GM12892 (cell line): Measurements from ENCODE around the gene MYO5C.
"Not testable (repeated sequence)": the region's sequence is repeated elsewhere in the genome, so short reads cannot be mapped to it uniquely, and the experiment has no call there.

Experiments used
- DNase-seq: peaks from one replicate; pipeline ENCODE4 v3.0.0; 2011; ENCODE audit not compliant: insufficient read length
- FAIRE-seq: peaks from 2 replicates; lab custom pipeline; 2011; peaks lifted over from hg19 to GRCh38; lab: Jason Lieb, UNC
- POLR2A ChIP-seq: IDR thresholded peaks from 2 replicates; pipeline ENCODE4 v1.6.1; 2011; ENCODE audit warnings: low read depth, low read length, control low read depth
- POLR2AphosphoS5 ChIP-seq: IDR thresholded peaks from 2 replicates; pipeline ENCODE4 v1.6.1; 2011; ENCODE audit warnings: low read depth, low read length, control low read depth
- TAF1 ChIP-seq: IDR thresholded peaks from 2 replicates; pipeline ENCODE4 v1.6.1; 2011; ENCODE audit warnings: low read depth, mild to moderate bottlenecking, control low read depth, low read length, borderline replicate concordance

The MYO5C gene

GRCh38 chr15:52294881-52295420 lies 653 bp downstream of the MYO5C start:
- DNase-seq (no peak), FAIRE-seq (no peak)
- TF ChIP-seq TAF1 = no peak
- TF ChIP-seq POLR2A = no peak
- TF ChIP-seq POLR2AphosphoS5 = no peak

GRCh38 chr15:52292780-52293392 lies 2.7 kb downstream of the MYO5C start:
- FAIRE-seq (no peak), DNase-seq (no peak)
- TF ChIP-seq POLR2A (no peak), POLR2AphosphoS5 (no peak), TAF1 (no peak)

GRCh38 chr15:52291204-52291603 lies 4.4 kb downstream of the MYO5C start:
- TF ChIP-seq POLR2A = no peak
- no peak for TF ChIP-seq POLR2AphosphoS5
- TF ChIP-seq TAF1 = no peak
- DNase-seq (no peak), FAIRE-seq (no peak)

DNA sequence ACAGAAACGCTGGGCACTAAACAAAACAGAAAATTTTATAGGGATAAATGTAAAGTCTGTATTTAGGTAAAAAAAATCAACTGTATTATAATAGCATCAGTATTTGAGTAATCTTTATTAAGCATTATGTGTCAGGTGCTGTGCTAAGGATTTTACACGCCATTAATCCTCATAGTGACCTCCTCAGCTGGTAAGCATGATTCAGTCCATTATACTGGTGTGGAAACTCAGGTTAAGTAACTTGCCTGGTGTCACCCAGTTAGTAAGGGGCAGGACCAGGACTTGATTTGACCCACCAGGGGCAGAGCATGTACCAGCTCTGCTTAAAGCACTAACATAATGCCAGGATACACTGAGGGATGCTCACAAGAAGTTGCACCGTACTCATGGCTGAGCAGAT lies 4.8 kb downstream of the MYO5C start:
- DNase-seq = no peak
- FAIRE-seq = no peak
- TF ChIP-seq POLR2AphosphoS5 (no peak), POLR2A (no peak), TAF1 (no peak)

DNA sequence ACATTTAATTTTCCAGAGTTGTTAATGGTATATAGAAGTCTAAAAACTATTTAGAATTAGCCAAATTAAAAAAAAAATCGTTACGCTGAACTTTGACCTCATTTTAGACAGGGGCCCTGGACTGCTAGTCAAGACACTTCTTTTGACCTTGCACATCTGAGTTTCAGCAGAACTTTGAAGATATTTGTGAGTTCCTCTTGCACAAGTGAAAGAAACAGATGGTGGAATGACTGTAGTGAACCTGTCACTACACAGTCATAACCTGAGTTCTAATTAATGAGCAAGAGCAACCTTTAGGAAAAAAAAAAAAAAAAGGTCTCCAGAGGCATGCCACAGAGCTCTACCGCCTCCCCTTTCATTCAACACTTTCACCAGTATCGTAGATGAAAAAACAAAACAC lies 5.3 kb downstream of the MYO5C start:
- DNase-seq = no peak
- TF ChIP-seq POLR2AphosphoS5 = no peak
- no peak for TF ChIP-seq POLR2A
- TF ChIP-seq TAF1 = no peak
- FAIRE-seq = no peak

DNA sequence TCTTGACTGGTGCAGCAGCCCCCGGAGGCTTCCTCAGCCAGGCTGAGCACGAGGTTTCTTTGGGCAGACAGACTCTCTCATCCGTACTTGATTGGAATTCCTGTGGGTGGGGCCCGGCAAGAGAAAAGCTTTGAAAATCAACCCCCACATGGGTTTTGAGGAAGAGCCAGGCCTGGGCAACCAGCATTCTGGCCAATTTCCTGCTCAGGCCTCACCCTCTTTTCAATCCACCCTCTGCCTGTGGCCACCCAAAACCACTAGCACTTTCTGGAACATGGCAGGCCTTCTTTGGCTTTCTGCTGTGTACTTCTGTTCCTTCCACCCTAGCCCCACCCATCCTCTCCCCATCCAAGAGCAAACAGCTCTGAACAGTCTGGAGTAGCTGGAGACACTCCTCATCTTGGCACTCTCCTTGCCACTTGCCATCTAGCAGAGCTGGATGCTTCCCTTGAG lies 5.9 kb downstream of the MYO5C start:
- DNase-seq = no peak
- no peak for FAIRE-seq
- no peak for TF ChIP-seq POLR2A
- no peak for TF ChIP-seq TAF1
- no peak for TF ChIP-seq POLR2AphosphoS5

- TF ChIP-seq TAF1 = no peak
- no peak for TF ChIP-seq POLR2AphosphoS5
- no peak for TF ChIP-seq POLR2A
- FAIRE-seq = no peak
- no peak for DNase-seq
Observed at GRCh38 chr15:52288986-52289385, 6.6 kb downstream of the MYO5C start.

DNA sequence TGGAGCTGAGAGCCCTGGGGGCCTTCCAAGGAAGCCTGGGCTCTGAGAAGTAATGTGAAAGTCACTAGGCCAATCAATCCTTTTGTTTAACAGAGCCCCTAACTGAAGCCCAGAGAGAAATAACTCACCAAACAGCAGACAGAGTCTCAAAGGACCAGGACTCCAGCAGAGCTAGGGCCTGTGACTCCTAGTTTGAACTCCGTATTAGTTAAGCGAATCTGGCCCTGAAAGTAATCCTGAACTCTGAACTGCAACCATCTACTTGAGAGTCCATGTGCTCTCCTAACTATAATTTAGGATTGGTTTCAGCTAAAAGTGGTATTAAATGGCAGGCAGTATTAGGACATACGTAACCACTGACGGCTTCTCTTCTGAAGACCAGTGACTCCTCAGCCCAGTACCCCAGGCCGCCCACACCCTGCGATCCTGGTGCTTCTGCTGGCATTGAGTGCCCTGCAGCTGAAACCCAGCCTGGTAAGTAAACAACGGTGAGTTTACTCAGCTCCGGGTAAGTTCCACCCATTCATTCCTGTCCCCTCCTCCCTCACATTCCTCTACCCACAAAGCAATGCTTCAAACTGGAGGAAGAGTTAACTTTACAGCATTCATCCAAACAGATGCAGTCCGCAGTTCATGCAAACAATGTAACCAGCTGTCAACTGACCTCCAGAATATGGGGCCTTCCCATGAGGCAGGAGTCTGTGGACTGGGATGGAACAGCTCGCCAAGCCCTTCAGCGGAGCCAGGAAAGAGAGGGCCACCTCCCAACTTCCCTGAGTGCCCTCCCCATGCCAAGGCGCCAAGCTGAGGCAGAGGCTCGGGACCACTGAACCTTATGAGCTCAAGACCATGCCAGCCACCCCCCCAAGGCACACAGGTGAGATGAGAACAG lies 7.3 kb downstream of the MYO5C start:
- no peak for TF ChIP-seq POLR2A
- no peak for TF ChIP-seq TAF1
- TF ChIP-seq POLR2AphosphoS5 = no peak
- no peak for FAIRE-seq
- no peak for DNase-seq

- FAIRE-seq = no peak
- no peak for TF ChIP-seq TAF1
- TF ChIP-seq POLR2A = no peak
- TF ChIP-seq POLR2AphosphoS5 = no peak
- no peak for DNase-seq
Observed at GRCh38 chr15:52287114-52287513, 8.5 kb downstream of the MYO5C start.

GRCh38 chr15:52285941-52286340 lies 9.7 kb downstream of the MYO5C start:
- not testable (repeated sequence) for FAIRE-seq, DNase-seq

DNA sequence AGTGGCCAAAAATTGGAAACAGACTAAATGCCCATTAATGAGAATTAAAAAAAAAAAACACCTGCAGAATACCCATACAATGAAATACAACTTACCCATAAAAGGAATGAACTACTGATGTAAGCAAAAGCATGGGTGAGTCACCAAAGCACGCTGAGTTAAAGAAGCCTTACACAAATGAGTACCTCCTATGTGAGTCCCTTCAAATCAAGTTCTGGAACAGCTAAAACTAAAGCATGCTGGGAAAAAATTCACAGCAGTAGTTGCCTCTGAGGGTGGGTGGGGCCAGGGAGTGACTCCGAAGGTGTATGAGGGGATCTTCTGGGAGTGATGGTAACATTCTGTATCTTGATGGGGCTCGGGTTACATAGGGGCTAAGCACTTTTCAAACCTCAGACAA lies 11.4 kb downstream of the MYO5C start:
- DNase-seq (no peak), FAIRE-seq (no peak)
- TF ChIP-seq TAF1 = no peak
- TF ChIP-seq POLR2A = no peak
- TF ChIP-seq POLR2AphosphoS5 = no peak

- DNase-seq (no peak), FAIRE-seq (no peak)
- TF ChIP-seq POLR2AphosphoS5 = no peak
- no peak for TF ChIP-seq POLR2A
- no peak for TF ChIP-seq TAF1
Observed at GRCh38 chr15:52283281-52283680, 12.3 kb downstream of the MYO5C start.

DNA sequence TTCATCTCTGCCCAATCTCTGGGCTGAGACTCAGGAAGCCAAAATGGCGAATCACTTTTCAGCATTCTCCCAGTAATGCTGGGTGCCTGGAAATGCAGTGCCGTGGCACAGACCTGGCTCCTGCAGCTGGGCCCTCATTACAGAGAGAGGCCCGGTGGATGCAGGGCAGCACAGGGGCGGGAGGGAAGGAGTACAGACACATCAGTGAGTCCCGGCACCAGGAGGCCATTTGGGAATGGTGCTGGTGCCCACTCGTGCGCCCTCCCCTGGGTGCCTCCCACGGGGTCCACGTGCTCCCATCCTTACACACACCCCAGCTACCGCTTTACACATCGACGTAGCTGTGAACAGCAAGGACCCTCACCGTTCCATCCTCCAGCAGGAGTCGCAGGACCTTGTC lies 13.2 kb downstream of the MYO5C start:
- DNase-seq (no peak), FAIRE-seq (no peak)
- no peak for TF ChIP-seq POLR2AphosphoS5
- no peak for TF ChIP-seq POLR2A
- no peak for TF ChIP-seq TAF1
